ENCODE measurements around the gene NUP85.
A peak's percentile ranks its signal among the peaks of the same experiment; 100 is the strongest.

Gene NUP85

DNA sequence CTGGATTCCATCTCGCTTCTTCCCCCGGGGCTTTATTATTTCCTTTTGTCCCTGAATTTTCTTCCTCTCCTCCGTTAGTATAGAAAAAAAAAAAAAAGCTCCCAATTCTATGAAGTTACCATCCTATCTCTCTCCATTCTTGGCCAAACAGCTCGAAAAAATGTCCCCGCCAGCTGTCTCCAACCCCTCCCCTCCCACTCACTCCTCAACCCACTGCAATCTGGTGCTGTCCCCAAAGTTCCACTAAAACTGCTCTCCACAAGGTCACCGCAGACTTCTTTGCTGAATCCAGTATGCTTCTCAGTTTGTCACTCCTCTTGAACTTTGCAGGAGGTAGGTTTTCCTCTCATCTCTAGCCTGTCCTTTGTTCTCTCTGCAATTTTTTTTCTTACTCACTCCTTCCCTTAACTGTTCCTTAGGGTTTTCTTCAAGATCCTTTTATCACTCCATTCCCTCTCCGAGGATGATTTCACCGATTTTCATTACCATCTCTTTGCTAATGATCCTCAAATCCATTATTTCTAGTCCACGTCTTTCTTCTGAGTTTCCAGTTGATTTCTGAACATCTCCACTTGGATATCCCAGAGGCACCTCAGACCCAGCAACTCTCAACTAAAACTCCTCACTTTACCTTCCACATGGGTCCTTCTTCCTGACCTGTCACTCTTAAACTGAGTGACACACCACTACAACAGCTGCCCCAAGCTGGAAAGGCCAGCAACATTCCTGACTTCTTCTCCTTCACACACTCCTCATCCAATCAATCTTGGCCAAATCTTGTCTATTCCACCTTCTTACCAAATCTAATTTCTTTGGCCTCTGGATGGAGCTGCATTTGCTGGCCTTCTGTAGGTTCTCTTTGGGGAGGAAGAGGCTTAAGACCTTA, 21.2 kb upstream of the NUP85 start:
- peak overlapping the region; percentile 99; the same call in 1 of the 2 replicates for H3K27ac ChIP-seq
- TF ChIP-seq CTCF (conservative IDR thresholded peaks at IDR 0.05) = no peak

DNA sequence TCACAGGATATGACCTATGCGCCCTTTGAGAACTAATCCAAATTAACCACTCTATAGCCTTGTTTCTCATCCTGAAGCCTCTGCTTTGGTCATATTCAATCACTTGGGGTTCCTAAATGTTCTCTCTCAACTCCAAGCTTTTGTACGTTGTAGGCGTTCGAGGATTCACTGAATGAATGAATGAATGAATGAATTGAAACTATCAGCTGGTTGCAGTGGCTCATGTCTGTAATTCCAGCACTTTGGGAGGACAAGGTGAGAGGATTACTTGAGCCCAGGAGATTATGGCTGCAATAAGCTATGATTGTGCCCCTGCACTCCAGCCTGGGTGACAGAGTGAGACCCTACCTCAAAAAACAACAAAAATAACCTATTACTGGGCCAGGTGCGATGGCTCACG, 16.9 kb upstream of the NUP85 start:
- no peak overlapping the region for H3K27ac ChIP-seq
- no peak for TF ChIP-seq CTCF (conservative IDR thresholded peaks at IDR 0.05)

DNA sequence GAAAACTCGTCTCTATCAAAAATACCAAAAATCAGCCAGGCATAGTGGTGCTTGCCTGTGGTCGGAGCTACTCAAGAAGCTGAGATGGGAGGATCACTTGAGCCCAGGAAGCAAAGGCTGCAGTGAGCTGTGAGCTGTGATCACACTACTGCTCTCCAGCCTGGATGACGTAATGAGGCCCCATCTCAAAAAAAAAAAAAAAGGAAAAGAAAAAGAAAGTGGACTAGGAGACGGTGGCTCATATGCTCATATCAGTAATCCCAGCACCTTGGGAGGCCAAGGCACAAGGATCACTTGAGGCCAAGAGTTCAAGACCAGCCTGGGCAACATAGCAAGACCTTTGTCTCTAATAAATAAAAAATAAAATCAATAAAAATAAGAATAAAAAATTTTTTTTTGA, 13.9 kb upstream of the NUP85 start:
- no peak for TF ChIP-seq CTCF (conservative IDR thresholded peaks at IDR 0.05)
- H3K27ac ChIP-seq = no peak overlapping the region

- no peak overlapping the region for H3K27ac ChIP-seq
- no peak for TF ChIP-seq CTCF (conservative IDR thresholded peaks at IDR 0.05)
These were observed 10.6 kb upstream of the NUP85 start for GRCh38 chr17:75194879-75195278.

DNA sequence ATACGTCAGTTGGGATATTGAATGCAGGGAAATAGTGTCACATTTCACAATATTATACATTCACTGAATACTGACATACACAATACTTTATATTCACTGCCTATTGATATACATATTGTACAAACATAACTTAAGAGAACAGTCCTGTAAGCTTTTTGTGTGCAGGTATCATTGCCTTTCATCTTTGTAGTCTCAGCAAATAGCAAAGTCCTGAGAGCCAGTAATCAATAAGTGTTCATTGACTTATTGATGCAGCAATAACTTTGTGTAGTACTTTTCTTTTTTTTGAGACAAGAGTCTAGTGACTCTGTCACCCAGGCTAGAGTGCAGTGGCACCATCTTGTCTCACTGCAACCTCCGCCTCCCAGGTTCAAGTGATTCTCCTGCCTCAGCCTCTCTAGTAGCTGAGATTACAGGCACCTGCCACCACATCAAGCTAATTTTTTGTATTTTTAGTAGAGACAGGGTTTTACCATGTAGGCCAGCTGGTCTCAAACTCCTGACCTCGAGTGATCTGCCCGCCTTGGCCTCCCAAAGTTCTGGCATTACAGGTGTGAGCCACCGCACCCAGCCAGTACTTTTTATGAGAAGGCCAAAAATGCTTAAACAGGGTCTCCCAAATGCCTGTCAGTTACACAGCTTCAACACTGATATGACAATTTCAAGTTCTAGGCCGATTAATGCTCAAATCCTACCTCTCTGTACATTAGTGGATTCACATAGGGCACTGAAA, 5.4 kb upstream of the NUP85 start:
- no peak overlapping the region for H3K27ac ChIP-seq
- TF ChIP-seq CTCF (conservative IDR thresholded peaks at IDR 0.05) = no peak

DNA sequence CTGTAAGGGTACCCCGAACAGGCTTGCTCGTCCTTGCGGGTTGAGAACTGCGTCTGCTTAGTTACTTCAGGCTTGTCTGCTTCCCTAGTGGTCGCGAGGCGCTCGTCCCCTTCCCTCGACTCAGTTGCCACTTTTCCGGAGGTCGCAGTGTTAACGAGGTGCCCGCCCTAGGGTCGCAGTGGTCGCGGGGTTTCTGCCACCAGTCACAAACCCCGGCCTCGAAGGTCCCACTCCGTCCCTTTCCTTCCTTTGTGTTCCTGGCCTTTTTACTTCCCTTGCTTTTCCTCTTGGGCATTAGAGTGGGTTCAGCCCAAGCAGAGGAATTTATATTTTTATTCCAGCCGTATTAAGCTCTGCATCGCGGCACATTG, 299 bp downstream of the NUP85 start:
- H3K27ac ChIP-seq = peak overlapping the region; percentile 99
- TF ChIP-seq CTCF (conservative IDR thresholded peaks at IDR 0.05) = no peak

- peak overlapping the region; percentile 99; the same call in 1 of the 2 replicates for H3K27ac ChIP-seq
These were observed 1.6 kb downstream of the NUP85 start for GRCh38 chr17:75207050-75207407.

GRCh38 chr17:75207760-75208159, 2.3 kb downstream of the NUP85 start:
- no peak for TF ChIP-seq CTCF (conservative IDR thresholded peaks at IDR 0.05)
- H3K27ac ChIP-seq = no peak overlapping the region
